Transverse colon (tissue), 3 donors: Measurements from ENCODE around the gene NOL7.

ENCODE experiments used
- CTCF ChIP-seq, 5 experiments: fragments of 200-600 bp in 3 of 5; fragments of 450-650 bp in 2 of 5; sonication (generic) in 3 of 5; IDR thresholded peaks; 1 replicate in 2 of 5; 2 replicates in 3 of 5; pipeline ENCODE4 v1.5.1; 2016 to 2017; ENCODE audit warnings: antibody characterized with exemption in 5 of 5, inconsistent platforms in 3 of 5, mild to moderate bottlenecking in 2 of 5, moderate library complexity in 1 of 5
- POLR2A ChIP-seq: fragments of 450-650 bp; IDR thresholded peaks from one replicate; pipeline ENCODE4 v1.6.1; 2016; ENCODE audit warnings: antibody characterized with exemption, mild to moderate bottlenecking, moderate library complexity

DNA sequence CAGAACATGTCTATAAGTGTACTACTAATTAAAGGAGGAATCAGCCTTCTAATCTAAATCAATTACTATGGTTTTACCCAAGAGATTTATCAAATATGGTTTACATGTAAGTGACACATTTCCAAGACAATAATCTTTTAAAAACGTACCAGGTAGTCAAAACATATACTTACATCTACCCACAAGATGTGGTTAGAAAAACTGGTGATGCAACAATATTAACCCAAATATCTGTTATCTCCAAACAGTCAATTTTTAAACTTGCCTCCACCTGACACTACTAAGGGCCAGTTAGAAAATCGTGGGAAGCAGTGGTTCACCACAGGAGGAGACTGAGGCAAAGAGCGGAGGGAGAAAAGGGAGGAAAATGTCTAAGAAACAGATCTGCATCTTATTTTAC, 28.0 kb downstream of the NOL7 start:
- no peak for TF ChIP-seq CTCF (IDR thresholded peaks at IDR 0.05)
- no peak for TF ChIP-seq POLR2A
